Adrenal gland (tissue), 12 donors: ENCODE measurements around the gene RASA3. TPM values are rescaled to one million over a fixed set of nuclear protein-coding genes. Genes with fewer than 3 reads are reported as not detected.
"Not testable (repeated sequence)": the region's sequence is repeated elsewhere in the genome, so short reads cannot be mapped to it uniquely, and the experiment has no call there.

Source experiments
- DNase-seq, 7 donors: peaks; one replicate each; pipeline ENCODE4 v3.0.0-alpha.2; 2019 to 2020
- H3K27ac ChIP-seq, 5 donors: fragments of 200-600 bp; sonication (generic) in 4 of 5; 1 replicate in 3 of 5; 2 replicates in 2 of 5; pipeline versions ENCODE4 v1.5.1 to v1.8.0; 2016 to 2020; ENCODE audit warnings: mild to moderate bottlenecking in 1 of 5
- H3K27me3 ChIP-seq: fragments of 200-600 bp; 2 replicates; pipeline ENCODE4 v1.8.0; 2021
- H3K36me3 ChIP-seq, 2 donors: fragments of 200-600 bp; replicated peaks in 1 of 2; 1 replicate in 1 of 2; 2 replicates in 1 of 2; pipeline versions ENCODE4 v1.5.1 to v1.8.0; 2018 to 2022
- H3K4me1 ChIP-seq, 2 donors: fragments of 200-600 bp; replicated peaks in 1 of 2; 1 replicate in 1 of 2; 2 replicates in 1 of 2; pipeline versions ENCODE4 v1.5.1 to v1.8.0; 2018 to 2021
- H3K4me3 ChIP-seq, 4 donors: fragments of 200-600 bp; sonication (generic) in 3 of 4; one replicate each; pipeline ENCODE4 v1.5.1; 2016 to 2018
- H3K9me3 ChIP-seq, 3 donors: fragments of 200-600 bp; sonication (generic) in 1 of 3; replicated peaks in 1 of 3; 1 replicate in 2 of 3; 2 replicates in 1 of 3; pipeline versions ENCODE4 v1.5.1 to v1.8.0; 2016 to 2021
- POLR2A ChIP-seq, 2 donors: fragments of 450-650 bp; IDR thresholded peaks; one replicate each; pipeline ENCODE4 v1.6.1; 2017; ENCODE audit warnings: antibody characterized with exemption in 2 of 2, mild to moderate bottlenecking in 2 of 2, moderate library complexity in 1 of 2
- WGBS, 4 donors: extraction: QIAGEN DNeasy Blood & Tissue Kit in 2 of 4; methylation state at CpG; one replicate each; pipeline versions ENCODE4 v1.1.5 to v1.1.7; 2013 to 2017; 5-methylcytosine and 5-hydroxymethylcytosine counted together
- intact Hi-C, 2 donors: fragments of 100-400 bp; cut with DNase I; formaldehyde crosslinking; loops; one replicate each; pipeline versions ENCODE4 v1.14.1 to v1.15.0; 2022 to 2023
- polyA plus RNA-seq, 3 donors: library from polyadenylated mRNA; stranded (reverse); fragments of 200-250 nt in 2 of 3; fragments of 350-450 nt in 1 of 3; fragmentation: Illumina TruSeq in 1 of 3; extraction: RNeasy Lipid Tissue Mini Kit (QIAGEN cat#74804) in 1 of 3; gene quantifications; one replicate each; pipeline ENCODE4 v1.2.3, GENCODE V29; 2013 to 2014
- total RNA-seq, 9 donors: library from RNA; depleted of rRNA in 4 of 9; stranded (reverse); fragments of >200 nt in 4 of 9; fragments of 120-200 nt in 1 of 9; fragmentation: NEBNext Ultra II Directional in 1 of 9; extraction: Animal tissue kit (Norgen Biotek cat#: 25700) in 1 of 9; gene quantifications; one replicate each; pipeline versions ENCODE4 v1.1.0 to v1.2.4, GENCODE V29; 2013 to 2023
- TF ChIP-seq, protein P1 (sequence below), 6 experiments: fragments of 450-650 bp in 4 of 6; fragments of 200-600 bp in 2 of 6; sonication (generic) in 1 of 6; IDR thresholded peaks; 1 replicate in 5 of 6; 2 replicates in 1 of 6; pipeline versions ENCODE4 v1.5.1 to v1.8.0; 2016 to 2021; ENCODE audit warnings: antibody characterized with exemption in 6 of 6, mild to moderate bottlenecking in 2 of 6, moderate library complexity in 1 of 6
- donor health status: healthy with polysubstance abuse.
- donor health status: Bipolar disorder and iron deficiency.
- donor health status: DM: yes; HTN: yes; CAD: no.
- donor health status: DM: no; HTN: no; CAD: no.
- donor health status: DM: no; HTN: no; CAD: no.
- donor health status: DM: yes; HTN: yes; CAD: no.

RASA3 gene
- total and polyA plus RNA-seq, 12 donors, result 2.2 to 11.7 (median 7.3) TPM

- no peak for DNase-seq
- intact Hi-C loops, result no loop called here
- Histone ChIP-seq H3K27me3 (no peaks in the 10 kb centered on the region), H3K4me3 (no peak overlapping the region), H3K4me1 (no peaks in the 10 kb centered on the region), H3K9me3 (no peaks in the 10 kb centered on the region), H3K36me3 (no peaks in the 10 kb centered on the region), H3K27ac (no peak overlapping the region)
- 71 to 74% (median 73%) methylated on average over 8 to 10 of the region's 10 CpGs for WGBS, 4 donors
- no peak for TF ChIP-seq POLR2A (IDR thresholded peaks at IDR 0.05)
- TF ChIP-seq, protein P1, sequence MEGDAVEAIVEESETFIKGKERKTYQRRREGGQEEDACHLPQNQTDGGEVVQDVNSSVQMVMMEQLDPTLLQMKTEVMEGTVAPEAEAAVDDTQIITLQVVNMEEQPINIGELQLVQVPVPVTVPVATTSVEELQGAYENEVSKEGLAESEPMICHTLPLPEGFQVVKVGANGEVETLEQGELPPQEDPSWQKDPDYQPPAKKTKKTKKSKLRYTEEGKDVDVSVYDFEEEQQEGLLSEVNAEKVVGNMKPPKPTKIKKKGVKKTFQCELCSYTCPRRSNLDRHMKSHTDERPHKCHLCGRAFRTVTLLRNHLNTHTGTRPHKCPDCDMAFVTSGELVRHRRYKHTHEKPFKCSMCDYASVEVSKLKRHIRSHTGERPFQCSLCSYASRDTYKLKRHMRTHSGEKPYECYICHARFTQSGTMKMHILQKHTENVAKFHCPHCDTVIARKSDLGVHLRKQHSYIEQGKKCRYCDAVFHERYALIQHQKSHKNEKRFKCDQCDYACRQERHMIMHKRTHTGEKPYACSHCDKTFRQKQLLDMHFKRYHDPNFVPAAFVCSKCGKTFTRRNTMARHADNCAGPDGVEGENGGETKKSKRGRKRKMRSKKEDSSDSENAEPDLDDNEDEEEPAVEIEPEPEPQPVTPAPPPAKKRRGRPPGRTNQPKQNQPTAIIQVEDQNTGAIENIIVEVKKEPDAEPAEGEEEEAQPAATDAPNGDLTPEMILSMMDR (IDR thresholded peaks at IDR 0.05), result no peak
These were observed 18.6 kb upstream of the RASA3 start for GRCh38 chr13:114151031-114151430.

DNA sequence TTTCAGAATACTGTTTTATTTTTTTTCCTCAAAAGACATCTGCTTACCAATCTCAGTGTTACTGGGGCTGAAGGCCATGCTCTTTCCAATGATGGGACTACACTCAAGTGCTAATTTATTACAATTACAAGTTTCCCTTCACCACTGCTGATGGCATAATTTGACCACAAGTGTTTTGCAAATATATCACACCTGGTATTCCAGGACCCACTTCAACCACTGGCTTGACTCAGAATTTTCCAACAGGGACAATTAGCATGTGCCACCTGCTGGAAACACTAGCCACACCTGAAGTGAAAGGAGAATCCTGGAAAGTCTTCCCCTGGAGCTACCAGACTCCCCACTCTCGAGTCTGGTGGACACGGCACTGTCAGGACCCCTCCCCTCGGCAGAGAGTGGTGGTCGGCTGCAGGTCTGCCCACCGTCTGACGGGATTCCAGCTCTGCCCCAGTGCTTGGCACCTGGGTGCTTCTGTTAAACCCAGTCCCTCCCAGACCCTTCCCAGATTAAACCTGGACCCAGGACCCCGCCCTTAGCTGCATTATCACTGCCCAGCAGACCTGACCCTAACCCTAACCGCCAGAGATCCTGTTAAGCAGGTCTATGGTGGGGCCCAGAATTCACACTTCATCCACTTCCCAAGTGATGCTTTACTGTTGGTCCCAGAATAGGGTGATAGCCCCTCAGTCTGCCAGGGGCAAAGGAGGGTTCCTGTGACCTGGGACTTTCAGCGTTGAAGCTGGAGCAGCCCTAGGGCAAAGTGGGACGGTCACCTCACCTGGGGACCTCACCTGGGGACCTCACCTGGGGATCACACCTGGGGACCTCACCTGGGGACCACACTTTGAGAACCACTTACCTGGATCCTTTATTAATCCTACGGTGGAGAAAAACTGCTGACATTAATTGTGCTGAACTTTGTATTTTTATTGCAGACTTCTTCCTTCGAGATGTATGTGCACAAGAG lies 17.6 kb upstream of the RASA3 start:
- Histone ChIP-seq H3K4me3 (no peak overlapping the region), H3K4me1 (no peaks in the 10 kb centered on the region), H3K27ac (no peak overlapping the region), H3K9me3 (no peaks in the 10 kb centered on the region), H3K27me3 (no peaks in the 10 kb centered on the region), H3K36me3 (no peaks in the 10 kb centered on the region)
- 78 to 83% (median 82%) methylated on average over 5 to 12 of the region's 12 CpGs for WGBS, 4 donors
- intact Hi-C loops, result no loop called here
- no peak for DNase-seq
- TF ChIP-seq, protein P1 (IDR thresholded peaks at IDR 0.05), result no peak
- no peak for TF ChIP-seq POLR2A (IDR thresholded peaks at IDR 0.05)

DNA sequence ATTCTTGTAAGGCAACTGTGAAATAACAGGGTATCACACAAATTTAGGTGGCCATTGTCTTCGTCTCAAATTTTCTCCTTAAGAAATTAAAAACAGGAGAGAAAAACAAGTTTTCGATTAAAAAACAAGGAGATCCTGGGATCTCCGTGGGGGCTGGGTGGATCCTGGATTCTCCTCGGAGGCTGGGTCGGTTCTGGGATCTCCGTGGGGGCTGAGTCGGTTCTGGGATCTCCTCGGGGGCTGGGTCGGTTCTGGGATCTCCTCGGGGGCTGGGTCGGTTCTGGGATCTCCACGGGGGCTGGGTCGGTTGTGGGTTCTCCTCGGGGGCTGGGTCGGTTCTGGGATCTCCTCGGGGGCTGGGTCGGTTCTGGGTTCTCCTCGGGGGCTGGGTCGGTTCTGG lies 16.5 kb upstream of the RASA3 start:
- H3K36me3 ChIP-seq, H3K9me3 ChIP-seq, H3K27ac ChIP-seq, H3K4me3 ChIP-seq, H3K27me3 ChIP-seq, H3K4me1 ChIP-seq, DNase-seq, intact Hi-C loops: not testable (repeated sequence)
- WGBS, 4 donors, result 83 to 88% (median 86%) methylated on average over 7 to 19 of the region's 19 CpGs

GRCh38 chr13:114148521-114148855 lies 16.1 kb upstream of the RASA3 start:
- no peak overlapping the region for H3K4me3 ChIP-seq
- WGBS, 4 donors, result 46 to 70% (median 62%) methylated on average over 5 to 8 of the region's 8 CpGs
- H3K27me3 ChIP-seq, result no peaks in the 10 kb centered on the region
- no peaks in the 10 kb centered on the region for H3K9me3 ChIP-seq
- DNase-seq, result peak in 1 of 7 donors; percentile 8
- no peaks in the 10 kb centered on the region for H3K36me3 ChIP-seq
- TF ChIP-seq, protein P1 (IDR thresholded peaks at IDR 0.05), result no peak
- no peak for TF ChIP-seq POLR2A (IDR thresholded peaks at IDR 0.05)
- intact Hi-C loops, result no loop called here
- H3K27ac ChIP-seq, result no peak overlapping the region
- no peaks in the 10 kb centered on the region for H3K4me1 ChIP-seq
